ENCODE data around the gene SLC25A21.

SLC25A21 gene

DNA sequence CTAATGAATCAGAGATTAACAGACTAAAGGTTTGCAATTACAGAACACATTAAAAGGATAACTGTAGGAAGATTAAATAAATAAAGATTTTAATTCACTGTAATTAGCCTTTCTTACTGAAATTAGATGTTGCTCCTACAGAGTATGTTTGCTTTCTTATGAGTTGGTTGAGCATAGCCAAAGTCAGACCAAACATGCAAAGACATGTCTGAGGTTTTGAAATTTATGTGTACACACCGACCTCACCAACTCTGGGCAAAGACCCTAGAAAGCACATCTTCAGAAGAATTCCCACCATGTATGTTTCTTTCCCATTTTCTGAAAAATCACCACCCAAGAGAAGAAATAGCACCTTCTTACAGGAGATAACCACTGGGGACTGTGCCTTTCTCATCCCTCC, 351.5 kb downstream of the SLC25A21 start (continued):
- TF ChIP-seq, protein P1, sequence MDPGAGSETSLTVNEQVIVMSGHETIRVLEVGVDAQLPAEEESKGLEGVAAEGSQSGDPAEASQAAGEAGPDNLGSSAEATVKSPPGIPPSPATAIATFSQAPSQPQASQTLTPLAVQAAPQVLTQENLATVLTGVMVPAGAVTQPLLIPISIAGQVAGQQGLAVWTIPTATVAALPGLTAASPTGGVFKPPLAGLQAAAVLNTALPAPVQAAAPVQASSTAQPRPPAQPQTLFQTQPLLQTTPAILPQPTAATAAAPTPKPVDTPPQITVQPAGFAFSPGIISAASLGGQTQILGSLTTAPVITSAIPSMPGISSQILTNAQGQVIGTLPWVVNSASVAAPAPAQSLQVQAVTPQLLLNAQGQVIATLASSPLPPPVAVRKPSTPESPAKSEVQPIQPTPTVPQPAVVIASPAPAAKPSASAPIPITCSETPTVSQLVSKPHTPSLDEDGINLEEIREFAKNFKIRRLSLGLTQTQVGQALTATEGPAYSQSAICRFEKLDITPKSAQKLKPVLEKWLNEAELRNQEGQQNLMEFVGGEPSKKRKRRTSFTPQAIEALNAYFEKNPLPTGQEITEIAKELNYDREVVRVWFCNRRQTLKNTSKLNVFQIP (CRISPR knock-in tag; IDR thresholded peaks at IDR 0.05; ENCODE audit: borderline replicate concordance, low read depth) = no peak
- TF ChIP-seq ZC3H10 (CRISPR knock-in tag; IDR thresholded peaks at IDR 0.05) (no peak), TOX (CRISPR knock-in tag; IDR thresholded peaks at IDR 0.05; ENCODE audit: borderline replicate concordance) (no peak), SNAI2 (CRISPR knock-in tag; IDR thresholded peaks at IDR 0.05) (no peak), ZFP30 (CRISPR knock-in tag; IDR thresholded peaks at IDR 0.05) (no peak), RARB (CRISPR knock-in tag; IDR thresholded peaks at IDR 0.05) (no peak), ZNF565 (CRISPR knock-in tag; conservative IDR thresholded peaks at IDR 0.05; ENCODE audit: low read depth) (no peak)

- TF ChIP-seq CSRNP3 (CRISPR knock-in tag; IDR thresholded peaks at IDR 0.05) (no peak), GLIS3 (CRISPR knock-in tag; IDR thresholded peaks at IDR 0.05) (no peak), BACH2 (CRISPR knock-in tag; IDR thresholded peaks at IDR 0.05; ENCODE audit: borderline replicate concordance) (no peak), ZNF70 (CRISPR knock-in tag; IDR thresholded peaks at IDR 0.05) (no peak), ZNF8 (CRISPR knock-in tag; IDR thresholded peaks at IDR 0.05) (no peak), OSR1 (CRISPR knock-in tag; IDR thresholded peaks at IDR 0.05) (no peak), ISL1 (CRISPR knock-in tag; IDR thresholded peaks at IDR 0.05) (no peak), TCF4 (CRISPR knock-in tag; IDR thresholded peaks at IDR 0.05; ENCODE audit: borderline replicate concordance) (no peak), TOX (CRISPR knock-in tag; IDR thresholded peaks at IDR 0.05; ENCODE audit: borderline replicate concordance) (no peak), ZFP3 (CRISPR knock-in tag; IDR thresholded peaks at IDR 0.05) (no peak), ARNTL (CRISPR knock-in tag; IDR thresholded peaks at IDR 0.05; ENCODE audit: borderline replicate concordance, low read depth) (no peak), ESRRG (CRISPR knock-in tag; IDR thresholded peaks at IDR 0.05) (no peak), CREB5 (CRISPR knock-in tag; IDR thresholded peaks at IDR 0.05; ENCODE audit: low read depth) (no peak), ZFP30 (CRISPR knock-in tag; IDR thresholded peaks at IDR 0.05) (no peak), RARB (CRISPR knock-in tag; IDR thresholded peaks at IDR 0.05) (no peak), SNAI2 (CRISPR knock-in tag; IDR thresholded peaks at IDR 0.05) (no peak)
- TF ChIP-seq, protein P1 (CRISPR knock-in tag; IDR thresholded peaks at IDR 0.05; ENCODE audit: borderline replicate concordance, low read depth) = no peak
- TF ChIP-seq, protein P2, sequence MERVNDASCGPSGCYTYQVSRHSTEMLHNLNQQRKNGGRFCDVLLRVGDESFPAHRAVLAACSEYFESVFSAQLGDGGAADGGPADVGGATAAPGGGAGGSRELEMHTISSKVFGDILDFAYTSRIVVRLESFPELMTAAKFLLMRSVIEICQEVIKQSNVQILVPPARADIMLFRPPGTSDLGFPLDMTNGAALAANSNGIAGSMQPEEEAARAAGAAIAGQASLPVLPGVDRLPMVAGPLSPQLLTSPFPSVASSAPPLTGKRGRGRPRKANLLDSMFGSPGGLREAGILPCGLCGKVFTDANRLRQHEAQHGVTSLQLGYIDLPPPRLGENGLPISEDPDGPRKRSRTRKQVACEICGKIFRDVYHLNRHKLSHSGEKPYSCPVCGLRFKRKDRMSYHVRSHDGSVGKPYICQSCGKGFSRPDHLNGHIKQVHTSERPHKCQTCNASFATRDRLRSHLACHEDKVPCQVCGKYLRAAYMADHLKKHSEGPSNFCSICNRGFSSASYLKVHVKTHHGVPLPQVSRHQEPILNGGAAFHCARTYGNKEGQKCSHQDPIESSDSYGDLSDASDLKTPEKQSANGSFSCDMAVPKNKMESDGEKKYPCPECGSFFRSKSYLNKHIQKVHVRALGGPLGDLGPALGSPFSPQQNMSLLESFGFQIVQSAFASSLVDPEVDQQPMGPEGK (CRISPR knock-in tag; IDR thresholded peaks at IDR 0.05; ENCODE audit: borderline replicate concordance) = no peak
- no peak for ATAC-seq
Measured at GRCh38 chr14:36820111-36820709, 352.2 kb downstream of the SLC25A21 start.

DNA sequence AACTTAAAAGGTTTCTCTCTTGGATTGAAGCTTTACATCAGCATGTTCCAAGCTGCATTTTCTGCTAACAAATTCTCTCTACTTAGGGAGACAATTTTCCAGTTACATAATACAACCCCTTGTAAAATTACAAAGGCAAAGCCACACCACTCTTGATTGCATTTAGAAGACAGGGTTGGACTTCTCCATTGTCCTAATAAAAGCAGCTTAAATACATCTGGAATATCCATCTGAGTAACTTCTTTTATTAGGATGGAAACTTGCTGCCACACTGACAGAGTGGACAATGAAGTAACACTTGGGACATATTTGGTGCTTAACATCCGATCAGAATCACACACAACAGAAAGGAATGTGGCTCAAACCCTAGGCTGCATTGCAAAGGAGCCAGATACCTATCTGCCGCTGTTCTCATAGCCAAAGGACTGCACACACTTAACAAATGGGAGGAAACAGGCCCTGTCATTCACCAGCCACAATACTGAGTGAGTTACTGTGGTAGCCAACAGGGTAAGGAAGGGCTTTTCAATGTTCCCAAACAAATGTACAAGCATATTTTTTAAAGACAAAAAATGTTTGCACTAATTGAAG, 353.5 kb downstream of the SLC25A21 start:
- ATAC-seq = no peak
- no peak for TF ChIP-seq ZC3H10 (CRISPR knock-in tag; IDR thresholded peaks at IDR 0.05)
- TF ChIP-seq SNAI2 (CRISPR knock-in tag; IDR thresholded peaks at IDR 0.05) = no peak
- no peak for TF ChIP-seq ZFP3 (CRISPR knock-in tag; IDR thresholded peaks at IDR 0.05)
- no peak for TF ChIP-seq ZNF565 (CRISPR knock-in tag; conservative IDR thresholded peaks at IDR 0.05; ENCODE audit: low read depth)
- no peak for TF ChIP-seq CREB5 (CRISPR knock-in tag; IDR thresholded peaks at IDR 0.05; ENCODE audit: low read depth)
- no peak for TF ChIP-seq ZFP30 (CRISPR knock-in tag; IDR thresholded peaks at IDR 0.05)
- TF ChIP-seq PPARA (CRISPR knock-in tag; IDR thresholded peaks at IDR 0.05; ENCODE audit: borderline replicate concordance) = no peak
- no peak for TF ChIP-seq BACH2 (CRISPR knock-in tag; IDR thresholded peaks at IDR 0.05; ENCODE audit: borderline replicate concordance)
- no peak for TF ChIP-seq ZNF8 (CRISPR knock-in tag; IDR thresholded peaks at IDR 0.05)
- TF ChIP-seq TOX (CRISPR knock-in tag; IDR thresholded peaks at IDR 0.05; ENCODE audit: borderline replicate concordance) = no peak
- TF ChIP-seq TCF4 (CRISPR knock-in tag; IDR thresholded peaks at IDR 0.05; ENCODE audit: borderline replicate concordance) = no peak
- no peak for TF ChIP-seq GLIS3 (CRISPR knock-in tag; IDR thresholded peaks at IDR 0.05)
- TF ChIP-seq ESRRG (CRISPR knock-in tag; IDR thresholded peaks at IDR 0.05) = no peak
- TF ChIP-seq ZNF70 (CRISPR knock-in tag; IDR thresholded peaks at IDR 0.05) = no peak
- TF ChIP-seq OSR1 (CRISPR knock-in tag; IDR thresholded peaks at IDR 0.05) = no peak
- no peak for TF ChIP-seq CSRNP3 (CRISPR knock-in tag; IDR thresholded peaks at IDR 0.05)
